GM19395 (cell line): ENCODE results near the gene KLHL22.
"Not testable (repeated sequence)": the region's sequence is repeated elsewhere in the genome, so short reads cannot be mapped to it uniquely, and the experiment has no call there.

Source experiments
- ATAC-seq: cut with Tn5 transposase; IDR thresholded peaks from one replicate; pipeline ENCODE4 v1.9.1; 2021; ENCODE audit warnings: mild to moderate bottlenecking, moderate library complexity; ENCODE audit not compliant: unreplicated experiment

KLHL22 gene

DNA sequence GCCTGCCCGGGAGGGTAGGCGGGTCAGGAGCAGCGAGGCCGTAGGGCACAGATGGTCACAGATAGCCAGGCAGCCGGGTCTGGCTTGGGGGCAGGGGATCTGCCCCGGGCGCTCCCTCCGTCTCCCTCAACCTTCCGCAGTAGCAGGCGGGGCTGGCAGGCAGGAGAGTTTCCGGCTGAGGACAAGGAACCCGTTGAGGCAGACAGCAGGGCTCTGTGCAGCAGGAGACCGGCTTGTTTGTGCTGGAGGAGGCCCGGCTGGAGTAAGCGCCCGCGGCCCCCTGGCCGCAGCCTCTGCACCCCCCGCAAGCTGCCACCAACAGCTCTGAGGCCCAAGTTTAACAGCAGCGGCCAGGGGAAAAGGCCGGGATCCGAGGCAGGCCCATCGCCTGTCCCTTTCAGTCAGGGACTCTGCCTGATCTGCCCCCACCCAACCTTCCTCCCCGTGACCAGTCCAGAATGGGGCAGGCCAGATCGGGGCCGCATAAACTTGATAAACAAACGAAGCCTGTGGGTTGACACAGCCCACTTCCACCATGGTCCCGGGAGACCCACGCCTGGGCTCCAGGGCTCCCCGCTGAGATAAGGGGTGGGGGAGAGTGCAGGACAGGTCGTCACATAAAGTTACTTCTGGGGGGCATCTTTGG, 71.6 kb downstream of the KLHL22 start:
- no peak for ATAC-seq

GRCh38 chr22:20423008-20423905, 72.3 kb downstream of the KLHL22 start:
- ATAC-seq = no peak

- ATAC-seq = no peak
Observed at GRCh38 chr22:20422271-20423007, 73.2 kb downstream of the KLHL22 start.

GRCh38 chr22:20421507-20421874, 74.1 kb downstream of the KLHL22 start:
- ATAC-seq = no peak

GRCh38 chr22:20420157-20420842, 75.3 kb downstream of the KLHL22 start:
- no peak for ATAC-seq

- no peak for ATAC-seq
Observed at GRCh38 chr22:20419664-20419951, 76.0 kb downstream of the KLHL22 start.

DNA sequence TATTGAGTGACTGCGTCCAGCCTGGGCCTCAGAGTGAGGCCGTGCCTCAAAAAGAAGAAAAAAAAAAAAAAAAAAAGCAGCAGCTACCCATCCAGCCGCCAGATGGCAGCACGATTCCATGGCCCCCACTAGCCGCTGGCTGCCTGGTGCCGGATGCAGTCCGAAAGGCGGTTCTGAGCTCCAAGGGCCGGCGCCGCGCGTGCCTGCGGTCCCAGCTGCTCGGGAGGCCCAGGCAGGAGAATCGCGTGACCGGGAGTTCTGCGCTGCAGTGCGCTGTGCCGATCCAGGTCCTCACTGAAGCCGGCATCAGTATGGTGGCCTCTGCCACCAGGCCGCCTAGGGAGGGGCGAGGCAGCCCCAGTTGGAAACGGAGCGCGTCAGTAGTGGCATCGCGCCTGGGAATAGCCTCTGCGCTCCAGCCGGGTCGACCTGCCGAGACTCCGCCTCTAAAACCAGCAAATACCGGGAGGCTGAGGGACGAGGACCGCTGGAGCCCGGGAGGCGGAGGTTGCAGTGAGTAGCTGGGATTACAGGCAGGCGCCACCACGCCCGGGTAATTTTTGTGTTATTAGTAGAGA, 77.3 kb downstream of the KLHL22 start:
- no peak for ATAC-seq

- ATAC-seq = not testable (repeated sequence)
Observed at GRCh38 chr22:20415699-20416098, 79.9 kb downstream of the KLHL22 start.

- ATAC-seq = not testable (repeated sequence)
Observed at GRCh38 chr22:20415241-20415640, 80.4 kb downstream of the KLHL22 start.

- ATAC-seq = no peak
Observed at GRCh38 chr22:20414450-20414849, 81.1 kb downstream of the KLHL22 start.

- no peak for ATAC-seq
Observed at GRCh38 chr22:20414059-20414440, 81.5 kb downstream of the KLHL22 start.

GRCh38 chr22:20413217-20414058, 82.2 kb downstream of the KLHL22 start:
- ATAC-seq = no peak

- ATAC-seq = no peak
Observed at GRCh38 chr22:20412474-20413216, 83.0 kb downstream of the KLHL22 start.

- ATAC-seq = not testable (repeated sequence)
Observed at GRCh38 chr22:20409385-20409784, 86.2 kb downstream of the KLHL22 start.

GRCh38 chr22:20408891-20409290, 86.7 kb downstream of the KLHL22 start:
- ATAC-seq = no peak

- ATAC-seq = no peak
Observed at GRCh38 chr22:20407829-20408228, 87.8 kb downstream of the KLHL22 start.

GRCh38 chr22:20406686-20407408, 88.7 kb downstream of the KLHL22 start:
- ATAC-seq = no peak

- no peak for ATAC-seq
Observed at GRCh38 chr22:20405931-20406685, 89.5 kb downstream of the KLHL22 start.
